ENCODE measurements around the gene KASH5. TPM values are rescaled to one million over a fixed set of nuclear protein-coding genes. Genes with fewer than 3 reads are reported as not detected.

Gene KASH5
- total and polyA plus RNA-seq, 2 of the 13 experiments (the other 11 are each of a cell fraction or from before 2014, with no cell fraction given) = not detected

DNA sequence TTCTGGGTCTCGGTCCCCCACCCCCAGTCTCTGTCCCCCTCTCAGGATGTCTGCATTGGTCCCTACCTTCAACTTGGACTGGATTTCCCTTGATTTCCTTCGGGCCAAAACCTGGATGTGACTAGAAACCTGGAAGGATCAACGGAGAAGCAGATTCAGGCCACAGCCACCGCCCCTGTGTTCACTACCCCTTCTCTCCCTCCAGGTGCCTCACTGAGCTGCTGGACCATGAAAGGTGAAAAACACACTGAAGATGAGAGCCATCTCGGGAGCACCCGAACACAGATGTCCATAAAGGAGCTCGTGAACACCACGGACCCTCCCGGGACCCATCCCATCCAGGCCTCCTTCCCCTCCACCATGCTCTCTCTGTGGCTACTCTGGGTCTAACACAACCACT is 30.9 kb upstream of the KASH5 start:
- no peaks in the 10 kb centered on the region for H3K79me2 ChIP-seq (ENCODE audit: insufficient read depth, low read length)
- H3K4me2 ChIP-seq (ENCODE audit: low read depth, low read length) = no peak overlapping the region
- DNase-seq (ENCODE audit: low spot score) (no peak), ATAC-seq (no peak), FAIRE-seq (no peak)
- 86% methylated on average over 9 of the region's 9 CpGs for WGBS (ENCODE audit: low lambda C conversion rate)
- in situ Hi-C loops (cut with HindIII; ENCODE audit: extremely low pct_ligation_motif_present, low pct_unique_long_range_greater_than_20kb) (no loop called here), intact Hi-C loops (cut with micrococcal nuclease; ENCODE audit: unreplicated experiment) (no loop called here)
- no peak overlapping the region for H3K27ac ChIP-seq (ENCODE audit: extremely low read length, insufficient read depth, low read length)
- H3K9me3 ChIP-seq (ENCODE audit: low read length) = no peaks in the 10 kb centered on the region
- POLR2A ChIA-PET = no interaction called here
- H3K36me3 ChIP-seq (replicated peaks in 1 of 2; ENCODE audit: control insufficient read depth in 1 of 2, insufficient read depth in 2 of 2, low read length in 2 of 2) = peaks cover 1 to 4% of the 10 kb centered on the region in 2 experiments; a peak in 1 of 5 replicates
- H3K27me3 ChIP-seq (ENCODE audit: control insufficient read depth in 1 of 2, insufficient read depth in 2 of 2, low read length in 2 of 2) = no peaks in the 10 kb centered on the region
- CTCF ChIA-PET (ENCODE audit: low intra/inter-chr PET ratio, low total read pairs) = no interaction called here
- H3K9ac ChIP-seq (ENCODE audit: insufficient read depth, low read depth, low read length) = no peak overlapping the region
- no peak overlapping the region for H2AFZ ChIP-seq (ENCODE audit: low read length)
- H3K4me1 ChIP-seq (ENCODE audit: insufficient read depth, low read length) = peaks cover 22% of the 10 kb centered on the region
- BruUV-seq (replicated peaks) = no TSS peak
- TF ChIP-seq ZNF446 (CRISPR knock-in tag; IDR thresholded peaks at IDR 0.05) (no peak), YEATS2 (CRISPR knock-in tag; IDR thresholded peaks at IDR 0.05; ENCODE audit: borderline replicate concordance) (no peak), PCBP1 (IDR thresholded peaks at IDR 0.05; ENCODE audit: borderline replicate concordance, low read depth, low read length) (no peak), RXRB (CRISPR knock-in tag; IDR thresholded peaks at IDR 0.05; ENCODE audit: borderline replicate concordance) (no peak), HOXA7 (CRISPR knock-in tag; IDR thresholded peaks at IDR 0.05) (no peak), SP1 (IDR thresholded peaks at IDR 0.05) (no peak), SP1 (CRISPR knock-in tag; IDR thresholded peaks at IDR 0.05) (no peak), ETV5 (CRISPR knock-in tag; IDR thresholded peaks at IDR 0.05; ENCODE audit: borderline replicate concordance) (no peak), ZNF670 (CRISPR knock-in tag; IDR thresholded peaks at IDR 0.05; ENCODE audit: borderline replicate concordance) (no peak), ZNF549 (CRISPR knock-in tag; IDR thresholded peaks at IDR 0.05) (no peak), ZNF589 (CRISPR knock-in tag; conservative IDR thresholded peaks at IDR 0.05) (no peak), ZSCAN12 (CRISPR knock-in tag; IDR thresholded peaks at IDR 0.05) (no peak)
- TF ChIP-seq, protein P1, sequence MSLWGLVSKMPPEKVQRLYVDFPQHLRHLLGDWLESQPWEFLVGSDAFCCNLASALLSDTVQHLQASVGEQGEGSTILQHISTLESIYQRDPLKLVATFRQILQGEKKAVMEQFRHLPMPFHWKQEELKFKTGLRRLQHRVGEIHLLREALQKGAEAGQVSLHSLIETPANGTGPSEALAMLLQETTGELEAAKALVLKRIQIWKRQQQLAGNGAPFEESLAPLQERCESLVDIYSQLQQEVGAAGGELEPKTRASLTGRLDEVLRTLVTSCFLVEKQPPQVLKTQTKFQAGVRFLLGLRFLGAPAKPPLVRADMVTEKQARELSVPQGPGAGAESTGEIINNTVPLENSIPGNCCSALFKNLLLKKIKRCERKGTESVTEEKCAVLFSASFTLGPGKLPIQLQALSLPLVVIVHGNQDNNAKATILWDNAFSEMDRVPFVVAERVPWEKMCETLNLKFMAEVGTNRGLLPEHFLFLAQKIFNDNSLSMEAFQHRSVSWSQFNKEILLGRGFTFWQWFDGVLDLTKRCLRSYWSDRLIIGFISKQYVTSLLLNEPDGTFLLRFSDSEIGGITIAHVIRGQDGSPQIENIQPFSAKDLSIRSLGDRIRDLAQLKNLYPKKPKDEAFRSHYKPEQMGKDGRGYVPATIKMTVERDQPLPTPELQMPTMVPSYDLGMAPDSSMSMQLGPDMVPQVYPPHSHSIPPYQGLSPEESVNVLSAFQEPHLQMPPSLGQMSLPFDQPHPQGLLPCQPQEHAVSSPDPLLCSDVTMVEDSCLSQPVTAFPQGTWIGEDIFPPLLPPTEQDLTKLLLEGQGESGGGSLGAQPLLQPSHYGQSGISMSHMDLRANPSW (CRISPR knock-in tag; IDR thresholded peaks at IDR 0.05; ENCODE audit: borderline replicate concordance) = no peak
- TF ChIP-seq, protein P2, sequence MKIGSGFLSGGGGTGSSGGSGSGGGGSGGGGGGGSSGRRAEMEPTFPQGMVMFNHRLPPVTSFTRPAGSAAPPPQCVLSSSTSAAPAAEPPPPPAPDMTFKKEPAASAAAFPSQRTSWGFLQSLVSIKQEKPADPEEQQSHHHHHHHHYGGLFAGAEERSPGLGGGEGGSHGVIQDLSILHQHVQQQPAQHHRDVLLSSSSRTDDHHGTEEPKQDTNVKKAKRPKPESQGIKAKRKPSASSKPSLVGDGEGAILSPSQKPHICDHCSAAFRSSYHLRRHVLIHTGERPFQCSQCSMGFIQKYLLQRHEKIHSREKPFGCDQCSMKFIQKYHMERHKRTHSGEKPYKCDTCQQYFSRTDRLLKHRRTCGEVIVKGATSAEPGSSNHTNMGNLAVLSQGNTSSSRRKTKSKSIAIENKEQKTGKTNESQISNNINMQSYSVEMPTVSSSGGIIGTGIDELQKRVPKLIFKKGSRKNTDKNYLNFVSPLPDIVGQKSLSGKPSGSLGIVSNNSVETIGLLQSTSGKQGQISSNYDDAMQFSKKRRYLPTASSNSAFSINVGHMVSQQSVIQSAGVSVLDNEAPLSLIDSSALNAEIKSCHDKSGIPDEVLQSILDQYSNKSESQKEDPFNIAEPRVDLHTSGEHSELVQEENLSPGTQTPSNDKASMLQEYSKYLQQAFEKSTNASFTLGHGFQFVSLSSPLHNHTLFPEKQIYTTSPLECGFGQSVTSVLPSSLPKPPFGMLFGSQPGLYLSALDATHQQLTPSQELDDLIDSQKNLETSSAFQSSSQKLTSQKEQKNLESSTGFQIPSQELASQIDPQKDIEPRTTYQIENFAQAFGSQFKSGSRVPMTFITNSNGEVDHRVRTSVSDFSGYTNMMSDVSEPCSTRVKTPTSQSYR (CRISPR knock-in tag; IDR thresholded peaks at IDR 0.05; ENCODE audit: borderline replicate concordance) = no peak
- TF ChIP-seq, protein P3, sequence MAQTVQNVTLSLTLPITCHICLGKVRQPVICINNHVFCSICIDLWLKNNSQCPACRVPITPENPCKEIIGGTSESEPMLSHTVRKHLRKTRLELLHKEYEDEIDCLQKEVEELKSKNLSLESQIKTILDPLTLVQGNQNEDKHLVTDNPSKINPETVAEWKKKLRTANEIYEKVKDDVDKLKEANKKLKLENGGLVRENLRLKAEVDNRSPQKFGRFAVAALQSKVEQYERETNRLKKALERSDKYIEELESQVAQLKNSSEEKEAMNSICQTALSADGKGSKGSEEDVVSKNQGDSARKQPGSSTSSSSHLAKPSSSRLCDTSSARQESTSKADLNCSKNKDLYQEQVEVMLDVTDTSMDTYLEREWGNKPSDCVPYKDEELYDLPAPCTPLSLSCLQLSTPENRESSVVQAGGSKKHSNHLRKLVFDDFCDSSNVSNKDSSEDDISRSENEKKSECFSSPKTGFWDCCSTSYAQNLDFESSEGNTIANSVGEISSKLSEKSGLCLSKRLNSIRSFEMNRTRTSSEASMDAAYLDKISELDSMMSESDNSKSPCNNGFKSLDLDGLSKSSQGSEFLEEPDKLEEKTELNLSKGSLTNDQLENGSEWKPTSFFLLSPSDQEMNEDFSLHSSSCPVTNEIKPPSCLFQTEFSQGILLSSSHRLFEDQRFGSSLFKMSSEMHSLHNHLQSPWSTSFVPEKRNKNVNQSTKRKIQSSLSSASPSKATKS (CRISPR knock-in tag; IDR thresholded peaks at IDR 0.05) = no peak
- H3K4me3 ChIP-seq (replicated peaks in 1 of 3; ENCODE audit: insufficient read depth in 1 of 3, low read depth in 2 of 3, low read length in 3 of 3) = no peak overlapping the region
- no peaks in the 10 kb centered on the region for H4K20me1 ChIP-seq (ENCODE audit: insufficient read depth, low read length)

All from HepG2 (cell line).